Measurements from ENCODE around the gene IRS1. TPM values are rescaled to one million over a fixed set of nuclear protein-coding genes. Genes with fewer than 3 reads are reported as not detected.

Gene IRS1
- polyA plus RNA-seq, 1 donor (not counting 4 experiments of a cell fraction or from before 2014, with no cell fraction given) = 11.2 TPM

DNA sequence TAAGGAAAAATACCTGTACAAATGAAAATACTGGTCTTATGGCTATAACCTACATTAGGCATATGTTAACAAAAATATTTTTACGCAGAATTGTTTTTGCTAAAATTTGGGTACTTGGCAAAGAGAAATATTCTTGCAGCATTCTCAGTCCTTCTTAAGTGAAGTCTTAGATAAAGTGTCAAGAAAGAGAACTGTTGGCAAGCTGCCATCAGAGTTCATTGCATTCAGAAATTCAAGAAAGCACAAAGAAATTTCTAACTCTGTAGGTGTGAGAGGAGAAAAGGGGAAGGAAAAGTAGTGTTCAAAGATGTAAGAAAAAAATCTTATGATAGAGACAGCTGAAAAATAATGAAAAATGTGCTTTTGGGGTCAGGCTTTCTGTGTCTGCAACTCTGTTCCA lies 86.7 kb downstream of the IRS1 start:
- no peak overlapping the region for H2AFZ ChIP-seq (ENCODE audit: control insufficient read depth, low read length)
- H3K9me3 ChIP-seq (ENCODE audit: control insufficient read depth, low read depth, low read length) = no peaks in the 10 kb centered on the region
- dilution Hi-C loops (cut with MboI; ENCODE audit: extremely low pct_ligation_motif_present, low sequenced_read_pairs) = no loop called here
- no peaks in the 10 kb centered on the region for H4K20me1 ChIP-seq (ENCODE audit: control insufficient read depth, extremely low read depth, insufficient read depth, low read length)
- no peak for TF ChIP-seq EZH2 (IDR thresholded peaks at IDR 0.05; ENCODE audit: low read length)
- TF ChIP-seq, protein P1, sequence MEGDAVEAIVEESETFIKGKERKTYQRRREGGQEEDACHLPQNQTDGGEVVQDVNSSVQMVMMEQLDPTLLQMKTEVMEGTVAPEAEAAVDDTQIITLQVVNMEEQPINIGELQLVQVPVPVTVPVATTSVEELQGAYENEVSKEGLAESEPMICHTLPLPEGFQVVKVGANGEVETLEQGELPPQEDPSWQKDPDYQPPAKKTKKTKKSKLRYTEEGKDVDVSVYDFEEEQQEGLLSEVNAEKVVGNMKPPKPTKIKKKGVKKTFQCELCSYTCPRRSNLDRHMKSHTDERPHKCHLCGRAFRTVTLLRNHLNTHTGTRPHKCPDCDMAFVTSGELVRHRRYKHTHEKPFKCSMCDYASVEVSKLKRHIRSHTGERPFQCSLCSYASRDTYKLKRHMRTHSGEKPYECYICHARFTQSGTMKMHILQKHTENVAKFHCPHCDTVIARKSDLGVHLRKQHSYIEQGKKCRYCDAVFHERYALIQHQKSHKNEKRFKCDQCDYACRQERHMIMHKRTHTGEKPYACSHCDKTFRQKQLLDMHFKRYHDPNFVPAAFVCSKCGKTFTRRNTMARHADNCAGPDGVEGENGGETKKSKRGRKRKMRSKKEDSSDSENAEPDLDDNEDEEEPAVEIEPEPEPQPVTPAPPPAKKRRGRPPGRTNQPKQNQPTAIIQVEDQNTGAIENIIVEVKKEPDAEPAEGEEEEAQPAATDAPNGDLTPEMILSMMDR (optimal IDR thresholded peaks at IDR 0.05 in 1 of 3, IDR thresholded peaks at IDR 0.05 in 1 of 3, conservative IDR thresholded peaks at IDR 0.05 in 1 of 3; ENCODE audit: extremely low read depth in 1 of 3, insufficient read depth in 2 of 3, low read length in 3 of 3) = no peak
- no peak overlapping the region for H3K4me2 ChIP-seq (ENCODE audit: control insufficient read depth, extremely low read depth, insufficient read depth, low read depth, low read length)
- no peaks in the 10 kb centered on the region for H3K4me1 ChIP-seq (ENCODE audit: control insufficient read depth, extremely low read depth, insufficient read depth, low read length)
- H3K9me1 ChIP-seq (ENCODE audit: control insufficient read depth, extremely low read depth, insufficient read depth, low read length) = no peaks in the 10 kb centered on the region
- H3K27me3 ChIP-seq (ENCODE audit: control insufficient read depth, extremely low read depth, insufficient read depth, low read length) = no peaks in the 10 kb centered on the region
- no peaks in the 10 kb centered on the region for H3K79me2 ChIP-seq (ENCODE audit: control insufficient read depth, insufficient read depth, low read length)
- H3K36me3 ChIP-seq (ENCODE audit: control insufficient read depth in 2 of 2, extremely low read depth in 1 of 2, insufficient read depth in 2 of 2, low read length in 2 of 2) = no peaks in the 10 kb centered on the region
- H3K4me3 ChIP-seq (ENCODE audit: control insufficient read depth in 2 of 3, extremely low read depth in 1 of 3, insufficient read depth in 2 of 3, low read depth in 1 of 3, low read length in 3 of 3) = no peak overlapping the region
- no peak for FAIRE-seq
- H3K9ac ChIP-seq (ENCODE audit: control insufficient read depth, extremely low read depth, insufficient read depth, low read length) = no peak overlapping the region
- no peak overlapping the region for H3K27ac ChIP-seq (ENCODE audit: control insufficient read depth, insufficient read depth, low read length)
- no peak for DNase-seq (ENCODE audit: low read depth, low spot score)

DNA sequence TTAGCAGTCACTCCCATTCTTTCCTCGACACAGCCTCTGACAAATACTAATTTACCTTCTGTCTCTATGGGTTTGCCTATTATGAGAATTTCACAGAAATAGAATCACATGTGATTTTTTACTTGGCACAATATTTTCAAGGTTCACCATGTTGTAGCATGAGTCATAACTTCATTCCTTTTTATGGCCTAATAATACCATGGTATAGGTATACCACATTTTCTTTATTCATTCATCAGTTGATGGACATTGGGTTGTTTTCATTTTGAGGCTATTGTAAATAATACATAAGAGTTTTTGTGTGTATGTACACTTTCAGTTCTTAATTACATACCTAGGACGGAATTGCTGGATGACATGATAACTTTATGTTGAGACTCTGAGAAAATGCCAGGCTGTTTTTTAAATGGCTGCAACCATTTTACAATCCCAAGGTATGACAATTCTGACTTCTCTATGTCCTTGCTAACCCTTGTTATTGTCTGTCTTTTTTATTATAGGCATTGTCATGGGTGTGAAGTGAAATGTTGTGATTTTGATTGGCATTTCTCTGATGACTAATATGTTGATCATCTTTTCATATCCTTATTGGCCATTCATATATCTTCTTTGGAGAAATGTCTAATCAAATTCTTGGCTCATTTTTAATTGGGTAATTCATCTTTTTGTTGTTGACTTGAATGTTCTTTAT lies 87.9 kb downstream of the IRS1 start:
- no peak overlapping the region for H3K27ac ChIP-seq (ENCODE audit: control insufficient read depth, insufficient read depth, low read length)
- H3K4me2 ChIP-seq (ENCODE audit: control insufficient read depth, extremely low read depth, insufficient read depth, low read depth, low read length) = no peak overlapping the region
- H3K9ac ChIP-seq (ENCODE audit: control insufficient read depth, extremely low read depth, insufficient read depth, low read length) = no peak overlapping the region
- no peaks in the 10 kb centered on the region for H3K79me2 ChIP-seq (ENCODE audit: control insufficient read depth, insufficient read depth, low read length)
- TF ChIP-seq EZH2 (IDR thresholded peaks at IDR 0.05; ENCODE audit: low read length) = no peak
- no peaks in the 10 kb centered on the region for H3K9me3 ChIP-seq (ENCODE audit: control insufficient read depth, low read depth, low read length)
- no peaks in the 10 kb centered on the region for H3K9me1 ChIP-seq (ENCODE audit: control insufficient read depth, extremely low read depth, insufficient read depth, low read length)
- DNase-seq (ENCODE audit: low read depth, low spot score) (no peak), FAIRE-seq (no peak)
- no peak overlapping the region for H3K4me3 ChIP-seq (ENCODE audit: control insufficient read depth in 2 of 3, extremely low read depth in 1 of 3, insufficient read depth in 2 of 3, low read depth in 1 of 3, low read length in 3 of 3)
- dilution Hi-C loops (cut with MboI; ENCODE audit: extremely low pct_ligation_motif_present, low sequenced_read_pairs) = no loop called here
- H4K20me1 ChIP-seq (ENCODE audit: control insufficient read depth, extremely low read depth, insufficient read depth, low read length) = no peaks in the 10 kb centered on the region
- H3K4me1 ChIP-seq (ENCODE audit: control insufficient read depth, extremely low read depth, insufficient read depth, low read length) = no peaks in the 10 kb centered on the region
- H3K36me3 ChIP-seq (ENCODE audit: control insufficient read depth in 2 of 2, extremely low read depth in 1 of 2, insufficient read depth in 2 of 2, low read length in 2 of 2) = no peaks in the 10 kb centered on the region
- H3K27me3 ChIP-seq (ENCODE audit: control insufficient read depth, extremely low read depth, insufficient read depth, low read length) = no peaks in the 10 kb centered on the region
- no peak overlapping the region for H2AFZ ChIP-seq (ENCODE audit: control insufficient read depth, low read length)

DNA sequence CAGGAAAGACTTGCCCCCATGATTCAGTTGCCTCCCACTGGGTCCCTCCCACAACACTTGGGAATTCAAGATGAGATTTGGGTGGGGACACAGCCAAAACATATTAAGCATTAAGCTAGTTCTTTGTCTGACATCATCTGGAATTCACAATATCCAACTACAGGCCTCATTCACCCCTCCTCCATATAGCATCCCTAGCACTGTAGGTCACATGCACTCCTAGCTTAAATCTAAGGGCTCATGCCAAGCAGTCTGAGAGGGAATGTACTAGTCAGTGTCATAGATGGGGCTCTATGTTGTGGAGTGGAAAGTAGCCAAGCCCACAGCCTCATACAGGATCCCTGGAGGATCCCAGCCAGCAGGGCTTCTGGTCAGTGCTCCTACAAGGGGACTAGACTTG lies 92.1 kb downstream of the IRS1 start:
- no peaks in the 10 kb centered on the region for H3K9me1 ChIP-seq (ENCODE audit: control insufficient read depth, extremely low read depth, insufficient read depth, low read length)
- no peak for DNase-seq (ENCODE audit: low read depth, low spot score)
- dilution Hi-C loops (cut with MboI; ENCODE audit: extremely low pct_ligation_motif_present, low sequenced_read_pairs) = no loop called here
- no peaks in the 10 kb centered on the region for H3K79me2 ChIP-seq (ENCODE audit: control insufficient read depth, insufficient read depth, low read length)
- no peak overlapping the region for H3K4me2 ChIP-seq (ENCODE audit: control insufficient read depth, extremely low read depth, insufficient read depth, low read depth, low read length)
- no peaks in the 10 kb centered on the region for H3K9me3 ChIP-seq (ENCODE audit: control insufficient read depth, low read depth, low read length)
- no peak overlapping the region for H2AFZ ChIP-seq (ENCODE audit: control insufficient read depth, low read length)
- H3K36me3 ChIP-seq (ENCODE audit: control insufficient read depth in 2 of 2, extremely low read depth in 1 of 2, insufficient read depth in 2 of 2, low read length in 2 of 2) = no peaks in the 10 kb centered on the region
- no peak overlapping the region for H3K9ac ChIP-seq (ENCODE audit: control insufficient read depth, extremely low read depth, insufficient read depth, low read length)
- H3K4me1 ChIP-seq (ENCODE audit: control insufficient read depth, extremely low read depth, insufficient read depth, low read length) = no peaks in the 10 kb centered on the region
- H3K27me3 ChIP-seq (ENCODE audit: control insufficient read depth, extremely low read depth, insufficient read depth, low read length) = no peaks in the 10 kb centered on the region
- TF ChIP-seq, protein P1 (optimal IDR thresholded peaks at IDR 0.05 in 1 of 3, IDR thresholded peaks at IDR 0.05 in 1 of 3, conservative IDR thresholded peaks at IDR 0.05 in 1 of 3; ENCODE audit: extremely low read depth in 1 of 3, insufficient read depth in 2 of 3, low read length in 3 of 3) = no peak
- no peak for TF ChIP-seq EZH2 (IDR thresholded peaks at IDR 0.05; ENCODE audit: low read length)
- no peaks in the 10 kb centered on the region for H4K20me1 ChIP-seq (ENCODE audit: control insufficient read depth, extremely low read depth, insufficient read depth, low read length)
- no peak overlapping the region for H3K27ac ChIP-seq (ENCODE audit: control insufficient read depth, insufficient read depth, low read length)
- no peak for FAIRE-seq
- no peak overlapping the region for H3K4me3 ChIP-seq (ENCODE audit: control insufficient read depth in 2 of 3, extremely low read depth in 1 of 3, insufficient read depth in 2 of 3, low read depth in 1 of 3, low read length in 3 of 3)

Data from keratinocyte (primary cell).